WTC11 (cell line): ENCODE measurements around the gene EXOC4. TPM values are rescaled to one million over a fixed set of nuclear protein-coding genes. Genes with fewer than 3 reads are reported as not detected.

ENCODE experiments used
- ATAC-seq: fragments of 200-7000 bp; cut with Tn5 transposase; 2 replicates; pipeline ENCODE4 v1.10.0; 2021; ENCODE audit warnings: mild to moderate bottlenecking, moderate library complexity
- CTCF ChIA-PET: fragments of 300-600 bp; sonication (Branson Sonifier 250); formaldehyde crosslinking; loops from one replicate; lab custom pipeline; 2021; ENCODE audit warnings: antibody characterized with exemption; lab: Charles Lee
- POLR2A ChIA-PET: fragments of 350-600 bp; sonication (Branson Sonifier 250); formaldehyde crosslinking; loops from one replicate; lab custom pipeline; 2021; ENCODE audit warnings: antibody characterized with exemption; lab: Charles Lee
- DNase-seq: peaks from one replicate; pipeline ENCODE4 v3.0.0; 2021; ENCODE audit warnings: low spot score
- H3K27ac Mint-ChIP-seq: 2 replicates; pipeline ENCODE4 v1.8.0; 2021; ENCODE audit warnings: mixed read lengths
- H3K27me3 Mint-ChIP-seq: 2 replicates; pipeline ENCODE4 v1.8.0; 2021; ENCODE audit warnings: low read depth, mild to moderate bottlenecking, moderate library complexity, mixed read lengths
- H3K36me3 Mint-ChIP-seq: 2 replicates; pipeline ENCODE4 v1.8.0; 2021; ENCODE audit warnings: mixed read lengths
- H3K4me1 Mint-ChIP-seq: 2 replicates; pipeline ENCODE4 v1.8.0; 2022; ENCODE audit warnings: mixed read lengths
- H3K4me3 Mint-ChIP-seq: 2 replicates; pipeline ENCODE4 v1.8.0; 2021; ENCODE audit warnings: mild to moderate bottlenecking, moderate library complexity, mixed read lengths
- H3K9me3 Mint-ChIP-seq: 2 replicates; pipeline ENCODE4 v1.8.0; 2021; ENCODE audit warnings: mixed read lengths
- ATF1 ChIP-seq: sonication (generic); formaldehyde crosslinking; IDR thresholded peaks from 2 replicates; pipeline ENCODE4 v1.8.1; 2023; ENCODE audit warnings: mild to moderate bottlenecking, moderate library complexity, missing genetic modification reagents
- CBFB ChIP-seq: sonication (generic); formaldehyde crosslinking; IDR thresholded peaks from 2 replicates; pipeline ENCODE4 v1.8.1; 2022; ENCODE audit warnings: mild to moderate bottlenecking, low read depth, missing genetic modification reagents
- CDX4 ChIP-seq: fragments of 250-450 bp; sonication (Bioruptor Pico); IDR thresholded peaks from 2 replicates; pipeline ENCODE4 v1.9.0; 2021; ENCODE audit warnings: moderate library complexity, mild to moderate bottlenecking, inconsistent platforms, borderline replicate concordance
- CTCF ChIP-seq: fragments of 200-600 bp; IDR thresholded peaks from 2 replicates; pipeline ENCODE4 v1.8.0; 2022; ENCODE audit warnings: antibody characterized with exemption
- E2F5 ChIP-seq: sonication (generic); formaldehyde crosslinking; IDR thresholded peaks from 2 replicates; pipeline ENCODE4 v1.8.1; 2022; ENCODE audit warnings: mild to moderate bottlenecking, moderate library complexity, missing genetic modification reagents
- ETV6 ChIP-seq: sonication (generic); formaldehyde crosslinking; IDR thresholded peaks from 2 replicates; pipeline ENCODE4 v1.8.1; 2022; ENCODE audit warnings: mild to moderate bottlenecking, missing genetic modification reagents
- HMGA2 ChIP-seq: fragments of 250-450 bp; sonication (Bioruptor Pico); IDR thresholded peaks from 2 replicates; pipeline ENCODE4 v1.4.0; 2021; ENCODE audit warnings: mild to moderate bottlenecking, moderate library complexity
- MAX ChIP-seq: sonication (generic); formaldehyde crosslinking; IDR thresholded peaks from 2 replicates; pipeline ENCODE4 v1.8.0; 2022; ENCODE audit warnings: mild to moderate bottlenecking, missing genetic modification reagents
- MLX ChIP-seq: sonication (generic); formaldehyde crosslinking; IDR thresholded peaks from 2 replicates; pipeline ENCODE4 v1.8.1; 2023; ENCODE audit warnings: mild to moderate bottlenecking, missing genetic modification reagents, moderate library complexity
- NFYB ChIP-seq: sonication (generic); formaldehyde crosslinking; conservative IDR thresholded peaks from 2 replicates; pipeline ENCODE4 v1.8.0; 2022; ENCODE audit warnings: low read depth, missing genetic modification reagents
- NR1H2 ChIP-seq: sonication (generic); formaldehyde crosslinking; IDR thresholded peaks from 2 replicates; pipeline ENCODE4 v1.9.0; 2021; ENCODE audit warnings: mild to moderate bottlenecking, moderate library complexity, missing genetic modification reagents
- NR3C1 ChIP-seq: sonication (generic); formaldehyde crosslinking; conservative IDR thresholded peaks from 2 replicates; pipeline ENCODE4 v1.8.1; 2023; ENCODE audit warnings: low read depth, mild to moderate bottlenecking, missing genetic modification reagents
- PRRX2 ChIP-seq: fragments of 250-450 bp; sonication (Bioruptor Pico); IDR thresholded peaks from 2 replicates; pipeline ENCODE4 v1.8.0; 2021; ENCODE audit warnings: mild to moderate bottlenecking
- RELA ChIP-seq: sonication (generic); formaldehyde crosslinking; IDR thresholded peaks from 2 replicates; pipeline ENCODE4 v1.8.1; 2022; ENCODE audit warnings: missing genetic modification reagents, mild to moderate bottlenecking, borderline replicate concordance
- TCF7 ChIP-seq: sonication (generic); formaldehyde crosslinking; IDR thresholded peaks from 2 replicates; pipeline ENCODE4 v1.8.0; 2022; ENCODE audit warnings: mild to moderate bottlenecking, low read depth, missing genetic modification reagents, moderate library complexity
- TEAD4 ChIP-seq: sonication (generic); formaldehyde crosslinking; IDR thresholded peaks from 2 replicates; pipeline ENCODE4 v1.8.0; 2022; ENCODE audit warnings: mild to moderate bottlenecking, missing genetic modification reagents
- TP53 ChIP-seq: sonication (generic); formaldehyde crosslinking; IDR thresholded peaks from 2 replicates; pipeline ENCODE4 v1.8.1; 2023; ENCODE audit warnings: mild to moderate bottlenecking, missing genetic modification reagents
- USF1 ChIP-seq: sonication (generic); formaldehyde crosslinking; IDR thresholded peaks from 2 replicates; pipeline ENCODE4 v1.8.0; 2022; ENCODE audit warnings: mild to moderate bottlenecking, missing genetic modification reagents
- ZBTB21 ChIP-seq: sonication (generic); formaldehyde crosslinking; IDR thresholded peaks from 2 replicates; pipeline ENCODE4 v1.8.1; 2023; ENCODE audit warnings: mild to moderate bottlenecking, missing genetic modification reagents, borderline replicate concordance
- ZMAT4 ChIP-seq: fragments of 250-450 bp; sonication (Bioruptor Pico); IDR thresholded peaks from 2 replicates; pipeline ENCODE4 v1.9.0; 2021; ENCODE audit warnings: mild to moderate bottlenecking
- ZNF121 ChIP-seq: sonication (generic); formaldehyde crosslinking; IDR thresholded peaks from 2 replicates; pipeline ENCODE4 v1.8.0; 2023; ENCODE audit warnings: missing genetic modification reagents
- ZNF219 ChIP-seq: sonication (generic); formaldehyde crosslinking; IDR thresholded peaks from 2 replicates; pipeline ENCODE4 v1.8.0; 2023; ENCODE audit warnings: missing genetic modification reagents, mild to moderate bottlenecking, borderline replicate concordance
- ZNF281 ChIP-seq: sonication (generic); formaldehyde crosslinking; IDR thresholded peaks from 2 replicates; pipeline ENCODE4 v1.8.0; 2023; ENCODE audit warnings: mild to moderate bottlenecking, missing genetic modification reagents
- ZNF317 ChIP-seq: sonication (generic); formaldehyde crosslinking; IDR thresholded peaks from 2 replicates; pipeline ENCODE4 v1.8.1; 2023; ENCODE audit warnings: low read depth, mild to moderate bottlenecking, moderate library complexity, missing genetic modification reagents, borderline replicate concordance
- total RNA-seq: library from RNA; stranded (reverse); gene quantifications from 3 replicates; pipeline ENCODE4 v1.2.3, GENCODE V29; 2021

Gene EXOC4
- total RNA-seq, 1 experiment from 2014 or later, result 62.0 TPM

- Mint-ChIP-seq H3K36me3 (no peaks in the 10 kb centered on the region), H3K4me3 (no peak overlapping the region), H3K27me3 (no peaks in the 10 kb centered on the region), H3K9me3 (peaks cover 4% of the 10 kb centered on the region; the same call in 1 of the 2 replicates), H3K4me1 (no peaks in the 10 kb centered on the region), H3K27ac (no peak overlapping the region)
- TF ChIP-seq NR1H2 (no peak), PRRX2 (CRISPR knock-in tag) (no peak), NR3C1 (no peak), ZNF281 (no peak), TCF7 (CRISPR knock-in tag) (no peak), ATF1 (CRISPR knock-in tag) (no peak), RELA (no peak), CDX4 (no peak), ZBTB21 (CRISPR knock-in tag) (no peak), TEAD4 (no peak), ZMAT4 (no peak), USF1 (CRISPR knock-in tag) (no peak), CBFB (CRISPR knock-in tag) (no peak), TP53 (no peak), MAX (CRISPR knock-in tag) (no peak), E2F5 (CRISPR knock-in tag) (no peak), ZNF121 (CRISPR knock-in tag) (no peak)
- ATAC-seq (no peak), DNase-seq (no peak)
- POLR2A ChIA-PET, result no interaction called here
- CTCF ChIA-PET, result no interaction called here
These were observed 386.0 kb downstream of the EXOC4 start for GRCh38 chr7:133638857-133639256.

GRCh38 chr7:133641436-133641835 lies 388.6 kb downstream of the EXOC4 start:
- CTCF ChIA-PET, result no interaction called here
- Mint-ChIP-seq H3K9me3 (peaks cover 8% of the 10 kb centered on the region), H3K4me3 (no peak overlapping the region), H3K27ac (no peak overlapping the region), H3K4me1 (peaks cover 9% of the 10 kb centered on the region), H3K27me3 (no peaks in the 10 kb centered on the region), H3K36me3 (no peaks in the 10 kb centered on the region)
- DNase-seq, result no peak
- POLR2A ChIA-PET, result no interaction called here
- ATAC-seq, result peak; percentile 36; the same call in 1 of the 2 replicates
- TF ChIP-seq NFYB (CRISPR knock-in tag) (no peak), ZNF219 (CRISPR knock-in tag) (no peak), MLX (no peak), CTCF (no peak), ZNF317 (CRISPR knock-in tag) (no peak), ZNF281 (no peak), HMGA2 (CRISPR knock-in tag) (no peak), ETV6 (CRISPR knock-in tag) (no peak), E2F5 (CRISPR knock-in tag) (no peak)
